ENCODE data around the gene CDK8. TPM values are rescaled to one million over a fixed set of nuclear protein-coding genes. Genes with fewer than 3 reads are reported as not detected.

CDK8 gene
- total and polyA plus RNA-seq, 12 donors = 6.4 to 12.5 (median 9.2) TPM

DNA sequence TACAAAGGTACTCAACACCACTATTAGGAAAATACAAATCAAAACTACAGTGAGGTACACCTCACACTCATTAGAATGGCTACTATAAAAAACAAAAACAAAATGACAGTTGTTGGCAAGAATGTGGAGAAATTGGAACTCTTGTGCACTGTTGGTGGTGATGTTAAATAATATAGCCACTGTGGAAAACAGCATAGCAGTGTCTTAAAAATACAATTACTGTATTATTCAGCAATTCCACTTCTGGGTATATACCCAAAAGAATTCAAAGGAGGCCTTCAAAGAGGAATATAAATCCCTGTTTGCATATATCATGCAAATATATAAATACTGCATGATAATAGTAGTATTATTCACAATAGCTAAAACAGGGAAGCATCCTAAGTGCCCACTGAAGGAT lies 66.8 kb downstream of the CDK8 start:
- Histone ChIP-seq H3K9me3 (no peaks in the 10 kb centered on the region), H3K4me1 (peaks cover 3 to 49% (median 28%) of the 10 kb centered on the region in 9 donors), H3K4me3 (no peak overlapping the region), H3K27ac (no peak overlapping the region), H3K27me3 (no peaks in the 10 kb centered on the region), H3K36me3 (no peaks in the 10 kb centered on the region)
- DNase-seq = no peak
- TF ChIP-seq, protein P1, sequence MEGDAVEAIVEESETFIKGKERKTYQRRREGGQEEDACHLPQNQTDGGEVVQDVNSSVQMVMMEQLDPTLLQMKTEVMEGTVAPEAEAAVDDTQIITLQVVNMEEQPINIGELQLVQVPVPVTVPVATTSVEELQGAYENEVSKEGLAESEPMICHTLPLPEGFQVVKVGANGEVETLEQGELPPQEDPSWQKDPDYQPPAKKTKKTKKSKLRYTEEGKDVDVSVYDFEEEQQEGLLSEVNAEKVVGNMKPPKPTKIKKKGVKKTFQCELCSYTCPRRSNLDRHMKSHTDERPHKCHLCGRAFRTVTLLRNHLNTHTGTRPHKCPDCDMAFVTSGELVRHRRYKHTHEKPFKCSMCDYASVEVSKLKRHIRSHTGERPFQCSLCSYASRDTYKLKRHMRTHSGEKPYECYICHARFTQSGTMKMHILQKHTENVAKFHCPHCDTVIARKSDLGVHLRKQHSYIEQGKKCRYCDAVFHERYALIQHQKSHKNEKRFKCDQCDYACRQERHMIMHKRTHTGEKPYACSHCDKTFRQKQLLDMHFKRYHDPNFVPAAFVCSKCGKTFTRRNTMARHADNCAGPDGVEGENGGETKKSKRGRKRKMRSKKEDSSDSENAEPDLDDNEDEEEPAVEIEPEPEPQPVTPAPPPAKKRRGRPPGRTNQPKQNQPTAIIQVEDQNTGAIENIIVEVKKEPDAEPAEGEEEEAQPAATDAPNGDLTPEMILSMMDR (IDR thresholded peaks at IDR 0.05) = no peak
- intact Hi-C loops (cut with DNase I) = loop anchor here in 2 of 10 donors (10.0 kb wide), 1 partner anchor 66 kb away; the partner anchor contains the start of gene CDK8 (in 2 of the 2)
- ATAC-seq = no peak

GRCh38 chr13:26323127-26323526 lies 69.2 kb downstream of the CDK8 start:
- Histone ChIP-seq H3K36me3 (no peaks in the 10 kb centered on the region), H3K4me1 (peaks cover 3 to 55% (median 41%) of the 10 kb centered on the region in 9 donors), H3K27ac (no peak overlapping the region), H3K9me3 (peaks cover 0 to 2% (median 0%) of the 10 kb centered on the region in 11 donors), H3K4me3 (no peak overlapping the region), H3K27me3 (no peaks in the 10 kb centered on the region)
- no peak for DNase-seq
- WGBS, 2 donors = 45 to 48% methylated on average over 2 of the region's 2 CpGs
- intact Hi-C loops (cut with DNase I) = loop anchor here in 2 of 10 donors (10.0 kb wide), 1 partner anchor 68 kb away; the partner anchor contains the start of gene CDK8 (in 2 of the 2)
- TF ChIP-seq, protein P1 (IDR thresholded peaks at IDR 0.05) = no peak
- ATAC-seq = peak in 3 of 8 donors; percentile 35 to 57 (median 43)

GRCh38 chr13:26323764-26324163 lies 69.8 kb downstream of the CDK8 start:
- no peak overlapping the region for H3K4me3 ChIP-seq
- no peaks in the 10 kb centered on the region for H3K36me3 ChIP-seq
- peak overlapping the region in 1 of 10 donors; percentile 34 for H3K27ac ChIP-seq
- peaks cover 0 to 8% (median 0%) of the 10 kb centered on the region in 11 donors for H3K9me3 ChIP-seq
- ATAC-seq (peak in 1 of 8 donors; percentile 70), DNase-seq (no peak)
- TF ChIP-seq, protein P1 (IDR thresholded peaks at IDR 0.05) = no peak
- 53 to 94% methylated on average over 1 of the region's 1 CpG for WGBS, 2 donors
- no peaks in the 10 kb centered on the region for H3K27me3 ChIP-seq
- H3K4me1 ChIP-seq = peaks cover 3 to 55% (median 41%) of the 10 kb centered on the region in 9 donors
- intact Hi-C loops (cut with DNase I) = loop anchor here in 2 of 10 donors (10.0 kb wide), 1 partner anchor 69 kb away; the partner anchor contains the start of gene CDK8 (in 2 of the 2)

GRCh38 chr13:26324294-26324693 lies 70.4 kb downstream of the CDK8 start:
- DNase-seq = no peak
- intact Hi-C loops (cut with DNase I) = loop anchor here in 2 of 10 donors (10.0 kb wide), 1 partner anchor 69 kb away; the partner anchor contains the start of gene CDK8 (in 2 of the 2)
- Histone ChIP-seq H3K9me3 (peaks cover 0 to 13% (median 0%) of the 10 kb centered on the region in 11 donors), H3K27me3 (no peaks in the 10 kb centered on the region), H3K4me1 (peaks cover 3 to 55% (median 41%) of the 10 kb centered on the region in 9 donors), H3K27ac (peak overlapping the region in 1 of 10 donors; percentile 34), H3K36me3 (no peaks in the 10 kb centered on the region), H3K4me3 (no peak overlapping the region)
- TF ChIP-seq, protein P1 (IDR thresholded peaks at IDR 0.05) = no peak
- 71 to 77% methylated on average over 3 of the region's 3 CpGs for WGBS, 2 donors
- no peak for ATAC-seq
